ENCODE measurements around the gene RAMP1. TPM values are rescaled to one million over a fixed set of nuclear protein-coding genes. Genes with fewer than 3 reads are reported as not detected.

The RAMP1 gene
- total RNA-seq, 1 donor from 2014 or later: 105 TPM

DNA sequence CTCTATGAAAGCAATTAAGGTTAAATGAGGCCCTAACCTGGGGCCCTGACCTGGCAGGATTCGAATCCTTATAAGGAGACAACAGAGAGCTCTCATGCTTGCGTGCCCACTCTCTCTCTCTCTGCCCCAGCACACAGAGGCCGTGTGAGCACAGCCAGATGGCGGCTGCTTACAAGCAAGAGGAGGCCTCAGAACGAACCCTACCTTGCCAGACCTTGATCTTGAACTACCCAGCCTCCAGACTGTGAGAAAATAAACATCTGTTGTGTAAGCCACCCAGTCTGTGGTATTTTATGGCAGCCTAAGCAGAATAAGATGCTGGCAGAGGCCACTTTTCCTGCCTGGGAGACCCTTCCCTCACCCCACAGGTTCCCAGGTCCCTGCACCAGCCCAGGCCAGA, 102.2 kb downstream of the RAMP1 start:
- Mint-ChIP-seq H3K27me3 (peaks cover 18% of the 10 kb centered on the region), H3K9me3 (ENCODE audit: low read depth) (peaks cover 4% of the 10 kb centered on the region), H3K4me1 (ENCODE audit: low read depth) (no peaks in the 10 kb centered on the region), H3K36me3 (ENCODE audit: insufficient read depth) (no peaks in the 10 kb centered on the region), H3K27ac (no peak overlapping the region), H3K4me3 (ENCODE audit: low read depth) (no peak overlapping the region)
- TF ChIP-seq, protein P1, sequence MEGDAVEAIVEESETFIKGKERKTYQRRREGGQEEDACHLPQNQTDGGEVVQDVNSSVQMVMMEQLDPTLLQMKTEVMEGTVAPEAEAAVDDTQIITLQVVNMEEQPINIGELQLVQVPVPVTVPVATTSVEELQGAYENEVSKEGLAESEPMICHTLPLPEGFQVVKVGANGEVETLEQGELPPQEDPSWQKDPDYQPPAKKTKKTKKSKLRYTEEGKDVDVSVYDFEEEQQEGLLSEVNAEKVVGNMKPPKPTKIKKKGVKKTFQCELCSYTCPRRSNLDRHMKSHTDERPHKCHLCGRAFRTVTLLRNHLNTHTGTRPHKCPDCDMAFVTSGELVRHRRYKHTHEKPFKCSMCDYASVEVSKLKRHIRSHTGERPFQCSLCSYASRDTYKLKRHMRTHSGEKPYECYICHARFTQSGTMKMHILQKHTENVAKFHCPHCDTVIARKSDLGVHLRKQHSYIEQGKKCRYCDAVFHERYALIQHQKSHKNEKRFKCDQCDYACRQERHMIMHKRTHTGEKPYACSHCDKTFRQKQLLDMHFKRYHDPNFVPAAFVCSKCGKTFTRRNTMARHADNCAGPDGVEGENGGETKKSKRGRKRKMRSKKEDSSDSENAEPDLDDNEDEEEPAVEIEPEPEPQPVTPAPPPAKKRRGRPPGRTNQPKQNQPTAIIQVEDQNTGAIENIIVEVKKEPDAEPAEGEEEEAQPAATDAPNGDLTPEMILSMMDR (IDR thresholded peaks at IDR 0.05; ENCODE audit: unreplicated experiment): no peak
- no peak for DNase-seq (ENCODE audit: low spot score, unreplicated experiment)

Other genes with a start within 250 kb of the RAMP1 start
- 68.6 and 71.4 TPM in 2 replicates for gene LRRFIP1, start 232.0 kb upstream of the RAMP1 start, total RNA-seq
- 0.78 and 0.81 TPM in 2 replicates for gene RBM44, start 60.8 kb upstream of the RAMP1 start, total RNA-seq
- 38.6 and 47.9 TPM in 2 replicates for gene UBE2F, start 107.4 kb downstream of the RAMP1 start, total RNA-seq
- 49.2 and 55.1 TPM in 2 replicates for gene SCLY, start 201.4 kb downstream of the RAMP1 start, total RNA-seq
- gene ESPNL, start 240.7 kb downstream of the RAMP1 start, total RNA-seq: 0.31 and 0.40 TPM in 2 replicates